Measurements from ENCODE around the gene RNF151.

Gene RNF151

GRCh38 chr16:1991588-1991947 lies 24.9 kb downstream of the RNF151 start:
- DNase-seq (ENCODE audit: low read depth in 2 of 3, low spot score in 1 of 3), result no peak

GRCh38 chr16:1991948-1992703 lies 25.5 kb downstream of the RNF151 start:
- peak; percentile 95 to 98 (median 98) for DNase-seq (ENCODE audit: low read depth in 2 of 3, low spot score in 1 of 3)

- no peak for DNase-seq (ENCODE audit: low read depth in 2 of 3, low spot score in 1 of 3)
Observed at GRCh38 chr16:1992704-1993317, 26.2 kb downstream of the RNF151 start.

- no peak for DNase-seq (ENCODE audit: low read depth in 2 of 3, low spot score in 1 of 3)
Observed at GRCh38 chr16:1993731-1994131, 27.1 kb downstream of the RNF151 start.

- DNase-seq (ENCODE audit: low read depth in 2 of 3, low spot score in 1 of 3), result no peak
Observed at GRCh38 chr16:1997494-1998359, 31.1 kb downstream of the RNF151 start.

- DNase-seq (ENCODE audit: low read depth in 2 of 3, low spot score in 1 of 3), result no peak
Observed at GRCh38 chr16:1998360-1998835, 31.7 kb downstream of the RNF151 start.

GRCh38 chr16:1998852-1999801 lies 32.5 kb downstream of the RNF151 start:
- DNase-seq (ENCODE audit: low read depth in 2 of 3, low spot score in 1 of 3), result no peak

GRCh38 chr16:1999866-2000514 lies 33.3 kb downstream of the RNF151 start:
- no peak for DNase-seq (ENCODE audit: low read depth in 2 of 3, low spot score in 1 of 3)

GRCh38 chr16:2001035-2001434 lies 34.4 kb downstream of the RNF151 start:
- no peak for DNase-seq (ENCODE audit: low read depth in 2 of 3, low spot score in 1 of 3)

GRCh38 chr16:2001456-2002355 lies 35.0 kb downstream of the RNF151 start:
- DNase-seq (ENCODE audit: low read depth in 2 of 3, low spot score in 1 of 3), result no peak

- DNase-seq (ENCODE audit: low read depth in 2 of 3, low spot score in 1 of 3), result no peak
Observed at GRCh38 chr16:2002406-2003230, 36.0 kb downstream of the RNF151 start.

GRCh38 chr16:2003231-2003826 lies 36.7 kb downstream of the RNF151 start:
- no peak for DNase-seq (ENCODE audit: low read depth in 2 of 3, low spot score in 1 of 3)

GRCh38 chr16:2003827-2004641 lies 37.4 kb downstream of the RNF151 start:
- DNase-seq (ENCODE audit: low read depth in 2 of 3, low spot score in 1 of 3), result peak; percentile 84 to 90 (median 90)

- no peak for DNase-seq (ENCODE audit: low read depth in 2 of 3, low spot score in 1 of 3)
Observed at GRCh38 chr16:2004795-2005517, 38.3 kb downstream of the RNF151 start.

GRCh38 chr16:2005646-2006045 lies 39.0 kb downstream of the RNF151 start:
- DNase-seq (ENCODE audit: low read depth in 2 of 3, low spot score in 1 of 3), result no peak

GRCh38 chr16:2006317-2006716 lies 39.7 kb downstream of the RNF151 start:
- DNase-seq (ENCODE audit: low read depth in 2 of 3, low spot score in 1 of 3), result no peak

All from stimulated activated CD4-positive, alpha-beta T cell treated with anti-CD3 and anti-CD28 coated beads, Interleukin-12 subunit alpha, Interleukin-12 subunit beta, amount 100 ng/mL, for 48 hours (primary cell).